Mucosa of stomach (tissue), 1 donor: Measurements from ENCODE around the gene GALT.
"Not testable (repeated sequence)": the region's sequence is repeated elsewhere in the genome, so short reads cannot be mapped to it uniquely, and the experiment has no call there.

ENCODE experiments used
- H3K27me3 ChIP-seq: one replicate; pipeline ENCODE4 v1.7.0; 2013; ENCODE audit warnings: mild to moderate bottlenecking, low read length; ENCODE audit not compliant: control insufficient read depth, insufficient read depth
- H3K36me3 ChIP-seq: one replicate; pipeline ENCODE4 v1.7.0; 2013; ENCODE audit warnings: low read length; ENCODE audit not compliant: control insufficient read depth, insufficient read depth
- H3K4me1 ChIP-seq: one replicate; pipeline ENCODE4 v1.7.0; 2013; ENCODE audit warnings: mild to moderate bottlenecking, low read length; ENCODE audit not compliant: control insufficient read depth, insufficient read depth
- H3K4me3 ChIP-seq: one replicate; pipeline ENCODE4 v1.7.0; 2013; ENCODE audit warnings: low read length
- H3K9ac ChIP-seq: one replicate; pipeline ENCODE4 v1.7.0; 2013; ENCODE audit warnings: mild to moderate bottlenecking, low read length, moderate library complexity
- H3K9me3 ChIP-seq: one replicate; pipeline ENCODE4 v1.7.0; 2013; ENCODE audit warnings: mild to moderate bottlenecking, low read length, moderate library complexity; ENCODE audit not compliant: control insufficient read depth
- donor health status: Pancreatic carcinoma.

Gene GALT

DNA sequence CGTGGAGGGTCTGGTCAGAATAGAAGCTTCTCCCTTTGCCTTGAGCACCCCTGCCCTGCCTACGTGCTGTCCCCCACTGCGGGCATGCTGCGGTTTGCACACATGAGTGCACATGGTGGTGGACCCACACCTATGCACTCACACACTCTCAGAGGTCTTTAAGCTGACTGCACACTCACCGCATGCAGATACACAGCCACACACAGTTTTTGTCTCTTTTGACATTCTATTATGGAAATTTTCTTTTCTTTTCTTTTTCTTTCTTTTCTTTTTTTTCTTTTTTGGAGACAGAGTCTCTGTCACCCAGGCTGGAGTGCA lies 17.0 kb upstream of the GALT start:
- H3K9ac ChIP-seq = no peak overlapping the region
- no peaks in the 10 kb centered on the region for H3K9me3 ChIP-seq
- H3K4me1 ChIP-seq = peaks cover 22% of the 10 kb centered on the region
- peaks cover 69% of the 10 kb centered on the region for H3K27me3 ChIP-seq
- H3K36me3 ChIP-seq = no peaks in the 10 kb centered on the region
- no peak overlapping the region for H3K4me3 ChIP-seq

DNA sequence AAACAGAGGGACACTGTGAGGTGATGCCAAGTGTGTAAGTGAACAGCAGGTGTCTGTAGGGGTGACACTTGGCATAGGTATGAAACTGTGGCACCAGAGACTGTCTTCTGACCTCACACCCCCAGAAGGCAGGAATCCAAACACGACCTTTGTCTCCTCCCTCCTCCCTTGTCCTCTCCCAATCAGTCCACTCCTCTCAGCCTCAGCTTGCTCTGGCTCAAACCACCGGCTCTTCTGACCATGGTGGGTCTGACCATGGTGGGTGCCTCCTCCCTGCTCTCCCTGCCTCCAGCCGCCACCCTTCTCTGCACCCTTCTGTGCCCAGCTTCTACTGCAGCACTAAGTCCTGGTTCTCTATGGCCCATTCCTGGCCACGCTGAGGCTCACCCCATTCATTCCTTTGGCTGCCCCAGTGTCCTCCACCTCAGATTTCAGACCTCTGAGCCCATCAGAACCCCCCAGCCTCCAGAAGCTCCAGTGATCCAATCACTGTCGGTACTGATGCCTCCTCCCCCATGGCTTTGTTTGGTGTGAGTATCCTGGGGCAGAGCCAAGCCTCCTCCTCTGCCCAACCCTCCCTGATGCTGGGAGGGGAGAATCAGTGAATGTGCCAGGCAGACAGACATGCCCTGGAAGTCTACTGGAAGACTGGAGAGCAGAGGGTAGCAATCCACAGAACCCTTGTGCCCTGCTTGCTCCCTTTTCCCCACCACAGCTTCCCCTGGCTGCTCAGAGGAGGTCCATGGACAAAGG lies 15.9 kb upstream of the GALT start:
- no peak overlapping the region for H3K4me3 ChIP-seq
- H3K27me3 ChIP-seq = peaks cover 59% of the 10 kb centered on the region
- no peaks in the 10 kb centered on the region for H3K9me3 ChIP-seq
- peaks cover 23% of the 10 kb centered on the region for H3K4me1 ChIP-seq
- no peaks in the 10 kb centered on the region for H3K36me3 ChIP-seq
- H3K9ac ChIP-seq = no peak overlapping the region

DNA sequence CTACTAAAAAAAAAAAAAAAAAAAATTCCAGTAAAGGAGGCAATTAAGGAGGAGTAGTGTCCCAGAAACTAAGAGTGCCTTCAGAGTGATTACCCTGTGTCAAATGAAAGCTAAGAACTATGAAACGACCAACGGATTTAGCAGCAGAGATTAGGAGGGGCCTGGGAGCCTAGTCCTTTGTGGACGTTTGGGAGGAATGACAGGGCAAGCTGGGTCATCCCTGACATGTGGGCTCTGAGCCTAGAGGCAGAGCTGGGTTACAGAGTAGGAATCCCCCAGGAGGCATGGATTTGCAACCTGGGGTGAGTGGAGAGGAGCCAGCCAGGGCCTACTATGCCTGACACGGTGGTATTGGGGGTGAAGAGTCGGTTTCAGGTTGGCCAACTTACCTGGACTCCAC lies 13.3 kb upstream of the GALT start:
- peaks cover 38% of the 10 kb centered on the region for H3K4me1 ChIP-seq
- no peak overlapping the region for H3K9ac ChIP-seq
- no peaks in the 10 kb centered on the region for H3K36me3 ChIP-seq
- peaks cover 33% of the 10 kb centered on the region for H3K27me3 ChIP-seq
- H3K9me3 ChIP-seq = no peaks in the 10 kb centered on the region
- no peak overlapping the region for H3K4me3 ChIP-seq

DNA sequence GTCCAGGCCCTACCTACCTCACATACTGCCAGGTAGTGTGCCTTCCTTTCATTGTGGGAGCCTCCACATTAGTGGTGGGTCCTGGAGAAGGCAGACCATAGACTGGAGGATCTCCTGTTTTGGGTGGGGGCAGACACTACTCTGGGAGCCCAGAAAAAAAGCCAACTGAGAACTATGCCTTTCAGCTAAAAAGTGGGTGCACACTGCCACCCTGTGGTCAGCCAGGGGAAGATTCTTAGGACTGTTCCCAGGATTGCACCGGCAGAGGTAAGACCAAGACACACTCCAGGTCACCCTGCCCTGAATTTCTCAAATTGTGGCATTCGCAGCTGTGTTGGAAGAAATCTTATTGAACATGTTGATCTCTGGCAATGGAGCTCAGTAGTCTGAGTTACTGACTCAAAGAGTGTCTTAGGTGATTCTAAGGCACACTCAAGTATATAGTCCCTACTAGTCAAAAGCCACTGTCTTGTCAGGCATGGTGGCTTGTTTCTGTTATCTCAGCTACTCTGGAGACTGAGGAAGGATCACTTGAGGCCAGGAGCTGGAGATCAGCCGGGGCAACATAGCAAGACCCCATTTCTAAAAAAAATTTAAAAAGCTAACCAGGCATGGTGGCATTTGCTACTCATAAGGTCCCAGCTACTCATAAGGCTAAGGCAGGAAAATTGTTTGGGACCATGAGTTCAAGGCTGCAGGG lies 12.5 kb upstream of the GALT start:
- H3K27me3 ChIP-seq = peaks cover 26% of the 10 kb centered on the region
- no peaks in the 10 kb centered on the region for H3K9me3 ChIP-seq
- H3K4me3 ChIP-seq = no peak overlapping the region
- no peak overlapping the region for H3K9ac ChIP-seq
- H3K36me3 ChIP-seq = no peaks in the 10 kb centered on the region
- H3K4me1 ChIP-seq = peaks cover 40% of the 10 kb centered on the region

DNA sequence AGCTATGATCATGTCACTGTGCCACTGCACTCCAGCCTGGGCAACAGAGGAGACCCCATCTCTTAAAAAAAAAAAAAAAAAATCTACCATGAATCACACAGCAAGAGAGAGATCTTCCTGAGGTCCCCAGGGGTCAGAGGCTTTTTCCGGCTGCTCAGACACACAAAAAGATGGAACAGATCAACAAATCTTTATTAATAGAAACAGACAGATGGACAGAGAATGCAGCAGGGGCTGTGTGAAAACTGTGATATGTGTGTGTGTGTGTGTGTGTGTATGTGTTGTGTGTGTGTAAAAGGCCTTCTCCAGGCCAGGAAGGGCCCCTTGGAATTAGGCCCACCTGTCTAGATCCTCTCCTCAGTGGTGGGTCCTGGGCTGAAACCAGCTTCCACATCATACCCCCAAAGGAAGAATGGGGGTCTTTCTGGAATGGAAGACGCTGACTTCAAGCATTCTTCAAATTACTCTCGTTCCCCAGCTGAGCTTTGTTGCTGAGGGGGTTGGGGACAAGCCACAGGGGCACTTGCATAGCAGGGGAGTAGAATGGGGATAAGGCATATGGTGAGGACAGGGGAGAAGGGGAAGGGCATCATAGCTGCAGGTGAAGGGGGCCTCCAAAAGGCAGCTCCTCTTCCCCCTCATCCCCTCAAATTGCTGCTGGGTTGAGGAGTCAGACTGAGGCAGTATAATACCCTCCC lies 11.8 kb upstream of the GALT start:
- peaks cover 40% of the 10 kb centered on the region for H3K4me1 ChIP-seq
- peaks cover 19% of the 10 kb centered on the region for H3K27me3 ChIP-seq
- no peaks in the 10 kb centered on the region for H3K36me3 ChIP-seq
- H3K9me3 ChIP-seq = no peaks in the 10 kb centered on the region
- no peak overlapping the region for H3K9ac ChIP-seq
- H3K4me3 ChIP-seq = no peak overlapping the region

DNA sequence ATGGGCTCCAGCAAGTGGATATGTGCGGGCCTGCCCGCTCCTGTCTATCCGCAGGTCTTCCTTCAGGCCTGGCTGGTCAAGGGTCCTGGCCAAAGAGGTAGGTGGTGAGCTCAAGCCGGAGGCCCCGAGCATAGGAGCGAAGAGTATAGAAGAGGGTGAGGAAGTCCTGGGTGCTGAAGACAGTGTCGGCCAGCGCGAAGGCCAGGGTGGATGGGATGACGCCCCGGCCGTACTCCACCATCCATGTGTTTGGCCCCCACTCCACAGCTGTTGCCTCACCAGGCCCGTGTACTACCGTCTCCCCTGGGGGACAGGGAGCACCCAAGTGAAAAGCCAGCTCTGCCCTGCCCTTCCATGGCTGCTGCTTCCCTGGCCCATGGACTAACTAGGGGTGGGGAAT lies 10.9 kb upstream of the GALT start:
- Histone ChIP-seq H3K27me3 (peaks cover 10% of the 10 kb centered on the region), H3K4me3 (no peak overlapping the region), H3K9me3 (no peaks in the 10 kb centered on the region), H3K4me1 (peaks cover 33% of the 10 kb centered on the region), H3K9ac (no peak overlapping the region), H3K36me3 (no peaks in the 10 kb centered on the region)

DNA sequence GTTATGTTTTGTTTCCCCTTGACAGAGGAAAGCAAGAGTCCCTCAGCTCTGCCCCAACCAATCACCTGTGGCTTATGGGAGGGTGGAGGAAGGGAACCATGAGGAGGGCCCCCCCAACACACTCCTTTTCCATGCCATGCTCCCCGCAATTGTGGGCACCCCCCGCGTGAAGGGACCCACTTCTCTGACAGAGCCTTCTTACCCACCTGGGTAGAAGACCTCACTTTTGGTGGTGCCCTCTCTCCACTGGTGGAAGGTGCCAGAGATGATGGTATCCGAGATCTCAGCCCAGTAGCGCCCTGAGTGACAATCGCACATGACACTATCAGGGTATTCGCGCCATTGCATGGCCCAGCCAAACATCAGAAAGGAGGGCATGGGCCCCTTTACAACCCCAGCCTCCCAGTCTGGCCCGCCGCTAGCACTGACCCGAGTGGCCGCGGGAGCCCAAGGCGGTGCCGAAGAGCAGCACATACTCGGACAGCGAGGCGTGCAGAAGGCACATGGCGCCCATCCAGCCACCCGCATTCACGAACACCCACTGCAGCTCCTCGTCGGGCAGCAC lies 9.6 kb upstream of the GALT start:
- peak overlapping the region; percentile 99 for H3K9ac ChIP-seq
- no peaks in the 10 kb centered on the region for H3K9me3 ChIP-seq
- peaks cover 4% of the 10 kb centered on the region for H3K27me3 ChIP-seq
- H3K4me3 ChIP-seq = peak overlapping the region; percentile 89
- H3K36me3 ChIP-seq = no peaks in the 10 kb centered on the region
- H3K4me1 ChIP-seq = peaks cover 26% of the 10 kb centered on the region

DNA sequence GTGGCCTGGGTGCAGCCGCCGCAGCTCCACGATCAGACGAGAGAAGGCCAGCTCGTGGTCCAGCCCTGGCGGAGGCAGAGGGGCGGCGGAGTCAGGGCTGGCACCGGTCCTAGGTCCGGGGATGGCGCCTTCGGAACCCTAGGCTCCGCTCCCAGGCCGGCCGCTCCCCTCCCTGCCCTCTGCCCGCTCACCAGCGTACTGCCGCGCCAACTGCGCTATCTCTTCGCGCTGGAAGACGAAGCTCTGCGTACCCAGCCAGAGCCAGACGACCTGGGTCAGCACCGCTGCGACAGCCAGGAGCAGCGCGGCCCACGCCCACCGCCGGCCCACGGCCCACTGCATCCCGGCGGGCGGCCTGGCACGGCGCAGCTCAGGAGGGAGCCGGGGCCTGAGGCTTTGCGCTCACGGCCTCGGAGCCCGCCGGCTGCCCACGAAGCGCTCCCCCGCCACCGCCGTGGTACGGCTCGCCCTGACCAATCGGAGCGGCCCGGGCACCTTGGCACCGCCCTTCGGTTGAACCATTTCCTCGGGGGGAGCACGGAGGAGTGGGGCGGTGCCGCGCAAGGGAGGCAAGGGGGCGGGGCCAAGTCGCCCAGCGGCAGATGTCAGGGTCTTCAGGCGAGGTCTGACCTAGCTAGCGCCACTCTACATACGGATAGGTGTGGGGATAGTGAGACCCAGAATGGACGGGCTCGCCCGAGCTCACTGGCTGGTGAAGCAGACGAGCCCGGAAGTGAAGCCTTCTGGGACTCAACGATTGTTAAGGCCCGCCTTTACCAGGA lies 8.9 kb upstream of the GALT start, which contains the start of gene SIGMAR1:
SIGMAR1 (minus strand) TSS at position 432 of the 782 bp plus-strand sequence; CDS start at position 342, 90 bp downstream.
- Histone ChIP-seq H3K9ac (peak within 1 kb of the TSS; percentile 99), H3K4me3 (peak within 1 kb of the TSS; percentile 89), H3K4me1 (peaks cover 26% of the 10 kb centered on the region), H3K27me3 (no peaks in the 10 kb centered on the region), H3K36me3 (no peaks in the 10 kb centered on the region), H3K9me3 (no peaks in the 10 kb centered on the region)

DNA sequence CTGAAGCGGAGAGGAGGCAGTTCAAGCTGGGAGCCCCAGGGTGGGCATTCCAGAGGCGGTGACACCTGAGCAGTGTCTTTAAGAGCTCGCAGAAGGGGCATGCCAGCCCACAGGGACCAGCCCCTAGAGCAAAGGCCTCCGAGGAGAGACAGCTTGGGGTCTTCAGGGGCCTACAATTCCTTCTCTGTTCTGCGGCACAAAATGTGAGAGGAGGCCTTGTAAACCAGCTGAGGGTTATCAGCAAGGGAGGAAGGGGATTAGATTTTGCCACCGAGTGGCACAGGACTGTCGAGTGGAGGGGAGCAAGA lies 8.4 kb upstream of the GALT start:
- Histone ChIP-seq H3K36me3 (no peaks in the 10 kb centered on the region), H3K4me3 (peak overlapping the region; percentile 89), H3K9me3 (no peaks in the 10 kb centered on the region), H3K27me3 (no peaks in the 10 kb centered on the region), H3K9ac (peak overlapping the region; percentile 99), H3K4me1 (peaks cover 26% of the 10 kb centered on the region)

DNA sequence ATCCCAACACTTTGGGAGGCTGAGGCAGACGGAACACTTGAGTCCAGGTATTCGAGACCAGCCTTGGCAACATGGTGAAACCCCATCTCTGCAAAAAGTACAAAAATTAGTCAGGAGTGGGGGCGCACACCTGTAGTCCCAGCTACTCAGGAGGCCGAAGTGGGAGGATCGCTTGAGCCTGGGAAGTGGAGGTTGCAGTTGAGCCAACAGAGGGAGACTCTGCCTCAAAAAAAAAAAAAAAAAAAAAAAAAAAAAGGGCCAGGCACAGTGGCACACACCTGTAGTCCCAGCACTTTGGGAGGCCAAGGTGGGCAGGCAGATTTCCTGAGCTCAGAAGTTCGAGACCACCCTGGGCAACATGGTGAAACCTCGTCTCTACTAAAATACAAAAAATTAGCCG lies 7.2 kb upstream of the GALT start:
- H3K9ac ChIP-seq, H3K27me3 ChIP-seq, H3K4me3 ChIP-seq, H3K9me3 ChIP-seq, H3K36me3 ChIP-seq: not testable (repeated sequence)
- peaks cover 26% of the 10 kb centered on the region for H3K4me1 ChIP-seq

DNA sequence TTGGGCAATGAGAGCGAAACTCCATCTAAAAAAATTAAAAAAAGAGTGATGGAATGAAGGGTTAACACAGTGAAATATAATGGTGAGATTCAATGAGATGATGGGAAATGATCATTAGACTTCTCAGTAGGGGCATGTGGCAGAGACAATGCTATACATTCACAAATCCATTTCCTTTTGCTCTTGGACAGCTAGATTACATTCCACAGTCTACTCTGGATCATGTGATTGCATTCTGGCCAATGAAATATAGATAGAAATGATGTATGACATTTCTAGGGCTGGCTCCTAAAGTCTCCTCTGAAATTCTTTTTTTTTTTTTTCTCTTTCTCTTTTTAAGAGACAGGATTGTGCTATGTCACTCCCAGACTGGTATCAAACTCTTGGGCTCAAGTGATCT lies 3.8 kb upstream of the GALT start:
- H3K27me3 ChIP-seq = no peaks in the 10 kb centered on the region
- no peak overlapping the region for H3K9ac ChIP-seq
- H3K9me3 ChIP-seq = no peaks in the 10 kb centered on the region
- H3K36me3 ChIP-seq = no peaks in the 10 kb centered on the region
- H3K4me1 ChIP-seq = peaks cover 24% of the 10 kb centered on the region
- no peak overlapping the region for H3K4me3 ChIP-seq
